SK-N-MC (cell line): ENCODE measurements around the gene UBXN11.

ENCODE experiments used
- EZH2 ChIP-seq: fragments of 200-600 bp; sonication (generic); IDR thresholded peaks from one replicate; pipeline ENCODE4 v1.6.1; 2017; ENCODE audit warnings: antibody characterized with exemption
- FOXP2 ChIP-seq: optimal IDR thresholded peaks from 2 replicates; pipeline ENCODE3; 2011; ENCODE audit warnings: mild to moderate bottlenecking, moderate library complexity; ENCODE audit not compliant: insufficient read depth; ENCODE audit errors: extremely low read length, control extremely low read depth
- POLR2AphosphoS5 ChIP-seq: IDR thresholded peaks from 2 replicates; pipeline ENCODE4 v1.6.1; 2012; ENCODE audit warnings: mild to moderate bottlenecking, low read depth, low read length, borderline replicate concordance

GRCh38 chr1:26318338-26319064 is 12.1 kb upstream of the UBXN11 start:
- no peak for TF ChIP-seq EZH2
- no peak for TF ChIP-seq POLR2AphosphoS5
- TF ChIP-seq FOXP2, result no peak
